H1 (cell line): ENCODE results near the gene ADAMTS8. TPM values are rescaled to one million over a fixed set of nuclear protein-coding genes. Genes with fewer than 3 reads are reported as not detected.

Experiments
- CTCF ChIA-PET: fragments of 300-600 bp; sonication (Branson Sonifier 250); formaldehyde crosslinking; loops from one replicate; lab custom pipeline; 2021; ENCODE audit not compliant: partially characterized antibody; lab: Charles Lee
- POLR2A ChIA-PET: fragments of 300-600 bp; sonication (Branson Sonifier 250); formaldehyde crosslinking; loops from one replicate; lab custom pipeline; 2021; ENCODE audit warnings: inconsistent platforms; ENCODE audit not compliant: partially characterized antibody; lab: Charles Lee
- DNase-seq, 2 experiments: peaks; one replicate each; pipeline versions ENCODE4 v3.0.0 to v3.0.0-alpha.2; 2010 to 2022; ENCODE audit warnings: low spot score in 2 of 2, low read depth in 1 of 2, mixed read lengths in 1 of 2
- FAIRE-seq: peaks from 2 replicates; lab custom pipeline; 2011; peaks lifted over from hg19 to GRCh38; lab: Jason Lieb, UNC
- H2AFZ ChIP-seq: 2 replicates; pipeline ENCODE4 v1.8.1; 2012; ENCODE audit warnings: low read length, inconsistent platforms
- H2AK5ac ChIP-seq: 2 replicates; pipeline ENCODE4 v1.6.1; 2013; ENCODE audit warnings: low read depth, low read length
- H2BK120ac ChIP-seq: replicated peaks from 2 replicates; pipeline ENCODE3; 2013; ENCODE audit warnings: low read depth, low read length, inconsistent platforms
- H2BK12ac ChIP-seq: 2 replicates; pipeline ENCODE4 v1.6.1; 2013; ENCODE audit warnings: low read depth, low read length
- H2BK15ac ChIP-seq: 2 replicates; pipeline ENCODE4 v1.6.1; 2013; ENCODE audit warnings: low read length
- H2BK20ac ChIP-seq: 2 replicates; pipeline ENCODE4 v1.6.1; 2013; ENCODE audit warnings: low read length
- H2BK5ac ChIP-seq: 2 replicates; pipeline ENCODE4 v1.6.1; 2013; ENCODE audit warnings: low read depth, low read length
- H3K14ac ChIP-seq: 2 replicates; pipeline ENCODE4 v1.6.1; 2013; ENCODE audit warnings: inconsistent platforms; ENCODE audit not compliant: insufficient read length
- H3K18ac ChIP-seq: 2 replicates; pipeline ENCODE4 v1.6.1; 2013; ENCODE audit warnings: low read length; ENCODE audit errors: extremely low read depth
- H3K23ac ChIP-seq: 2 replicates; pipeline ENCODE4 v1.6.1; 2013; ENCODE audit warnings: inconsistent platforms; ENCODE audit not compliant: insufficient read length
- H3K23me2 ChIP-seq: 2 replicates; pipeline ENCODE4 v1.6.1; 2013; ENCODE audit warnings: low read depth, low read length
- H3K27ac ChIP-seq: 2 replicates; pipeline ENCODE4 v1.6.1; 2011; ENCODE audit warnings: low read depth, low read length, inconsistent platforms
- H3K27me3 ChIP-seq, 4 experiments: replicated peaks in 1 of 4; 1 replicate in 1 of 4; 2 replicates in 3 of 4; pipeline versions ENCODE4 v1.6.1 to v1.8.1; 2011 to 2013; ENCODE audit warnings: low read length in 3 of 4, mild to moderate bottlenecking in 3 of 4, inconsistent platforms in 2 of 4, mixed read lengths in 2 of 4, moderate library complexity in 1 of 4; ENCODE audit not compliant: control insufficient read depth in 3 of 4, insufficient read depth in 3 of 4; ENCODE audit errors: extremely low read depth in 1 of 4
- H3K36me3 ChIP-seq, 4 experiments: 2 replicates each; pipeline versions ENCODE4 v1.6.1 to v1.8.1; 2011 to 2013; ENCODE audit warnings: mild to moderate bottlenecking in 4 of 4, low read length in 3 of 4, moderate library complexity in 2 of 4, control low read depth in 1 of 4, inconsistent platforms in 1 of 4; ENCODE audit not compliant: insufficient read depth in 4 of 4, control insufficient read depth in 2 of 4
- H3K4ac ChIP-seq: replicated peaks from 2 replicates; pipeline ENCODE3; 2013; ENCODE audit warnings: low read length, low read depth, mixed read lengths, inconsistent platforms; ENCODE audit not compliant: insufficient read length
- H3K4me1 ChIP-seq, 4 experiments: replicated peaks in 1 of 4; 1 replicate in 1 of 4; 2 replicates in 3 of 4; pipeline versions ENCODE4 v1.6.1 to v1.8.1; 2011 to 2013; ENCODE audit warnings: low read length in 3 of 4, inconsistent platforms in 2 of 4, mixed read lengths in 1 of 4; ENCODE audit not compliant: insufficient read depth in 4 of 4, control insufficient read depth in 3 of 4
- H3K4me2 ChIP-seq, 2 experiments: 2 replicates each; pipeline versions ENCODE4 v1.6.1 to v1.8.1; 2011 to 2013; ENCODE audit warnings: low read depth in 2 of 2, low read length in 2 of 2, control low read depth in 1 of 2, inconsistent platforms in 1 of 2, mild to moderate bottlenecking in 1 of 2; ENCODE audit not compliant: insufficient read depth in 1 of 2
- H3K4me3 ChIP-seq, 4 experiments: fragments of 200-600, 300-600 bp in 1 of 4; sonication (generic), shearing (Covaris generic), sonication (Bioruptor Twin) in 1 of 4; 2 replicates each; pipeline versions ENCODE4 v1.5.1 to v1.8.1; 2011 to 2016; ENCODE audit warnings: low read length in 4 of 4, low read depth in 3 of 4, control low read depth in 2 of 4, inconsistent platforms in 2 of 4, mild to moderate bottlenecking in 2 of 4, mixed read lengths in 1 of 4, moderate library complexity in 1 of 4; ENCODE audit not compliant: insufficient read depth in 2 of 4; ENCODE audit errors: extremely low read depth in 1 of 4
- H3K56ac ChIP-seq: replicated peaks from 2 replicates; pipeline ENCODE3; 2013; ENCODE audit warnings: low read depth, mild to moderate bottlenecking, mixed read lengths, low read length, inconsistent platforms; ENCODE audit not compliant: insufficient read length
- H3K79me1 ChIP-seq: 2 replicates; pipeline ENCODE4 v1.6.1; 2013; ENCODE audit warnings: low read depth, low read length, control low read depth
- H3K79me2 ChIP-seq, 2 experiments: 2 replicates each; pipeline versions ENCODE4 v1.6.1 to v1.8.1; 2012 to 2013; ENCODE audit warnings: low read length in 2 of 2, mild to moderate bottlenecking in 2 of 2, inconsistent platforms in 1 of 2; ENCODE audit not compliant: insufficient read depth in 2 of 2, control insufficient read depth in 1 of 2
- H3K9ac ChIP-seq, 4 experiments: replicated peaks in 1 of 4; 1 replicate in 1 of 4; 2 replicates in 3 of 4; pipeline versions ENCODE4 v1.6.1 to v1.8.1; 2011 to 2013; ENCODE audit warnings: low read depth in 3 of 4, low read length in 3 of 4, control low read depth in 2 of 4, mild to moderate bottlenecking in 2 of 4, moderate library complexity in 2 of 4, inconsistent platforms in 1 of 4; ENCODE audit errors: extremely low read depth in 1 of 4
- H3K9me3 ChIP-seq, 2 experiments: 2 replicates each; pipeline versions ENCODE4 v1.6.1 to v1.8.1; 2012 to 2013; ENCODE audit warnings: mild to moderate bottlenecking in 2 of 2, moderate library complexity in 2 of 2, control low read depth in 1 of 2, inconsistent platforms in 1 of 2, low read depth in 1 of 2, low read length in 1 of 2, mixed read lengths in 1 of 2; ENCODE audit not compliant: insufficient read depth in 2 of 2
- H4K20me1 ChIP-seq, 2 experiments: replicated peaks in 1 of 2; 2 replicates each; pipeline versions ENCODE3 to v1.8.1; 2011 to 2013; ENCODE audit warnings: inconsistent platforms in 2 of 2, low read length in 2 of 2, mild to moderate bottlenecking in 1 of 2; ENCODE audit not compliant: insufficient read depth in 2 of 2, control insufficient read depth in 1 of 2
- H4K5ac ChIP-seq: 2 replicates; pipeline ENCODE4 v1.6.1; 2013; ENCODE audit warnings: low read length, low read depth, mixed read lengths, inconsistent platforms; ENCODE audit not compliant: insufficient read length
- H4K8ac ChIP-seq: 2 replicates; pipeline ENCODE4 v1.8.0; 2013; ENCODE audit warnings: mild to moderate bottlenecking, moderate library complexity, low read length, inconsistent platforms; ENCODE audit not compliant: insufficient read depth; ENCODE audit errors: extremely low read depth
- H4K91ac ChIP-seq: replicated peaks from 2 replicates; pipeline ENCODE3; 2013; ENCODE audit warnings: low read length, mixed read lengths, inconsistent platforms; ENCODE audit not compliant: insufficient read length
- EZH2 ChIP-seq: fragments of 200-600 bp; sonication (generic); IDR thresholded peaks from 2 replicates; pipeline ENCODE4 v1.7.1; 2012; ENCODE audit warnings: low read depth, mild to moderate bottlenecking, moderate library complexity, low read length, inconsistent platforms; ENCODE audit not compliant: severe bottlenecking
- KDM4A ChIP-seq: IDR thresholded peaks from one replicate; pipeline ENCODE4 v1.7.1; 2012; ENCODE audit warnings: low read depth, mild to moderate bottlenecking, moderate library complexity, low read length, inconsistent platforms; ENCODE audit not compliant: severe bottlenecking
- RAD21 ChIP-seq, 2 experiments: IDR thresholded peaks in 1 of 2; conservative IDR thresholded peaks in 1 of 2; 2 replicates each; pipeline ENCODE4 v1.6.1; 2011; ENCODE audit warnings: low read depth in 2 of 2, low read length in 2 of 2, improper control_type of control experiment in 1 of 2, inconsistent platforms in 1 of 2, mild to moderate bottlenecking in 1 of 2, moderate library complexity in 1 of 2
- RNF2 ChIP-seq: fragments of 200-900, 300-1000 bp; sonication (generic); IDR thresholded peaks from 2 replicates; pipeline ENCODE4 v1.7.1; 2016; ENCODE audit warnings: borderline replicate concordance, low read depth, mild to moderate bottlenecking, antibody characterized with exemption, low read length; ENCODE audit not compliant: poor library complexity, severe bottlenecking; ENCODE audit errors: missing control alignments
- SUZ12 ChIP-seq: fragments of 200-600 bp; sonication (generic); IDR thresholded peaks from 2 replicates; pipeline ENCODE4 v1.6.1; 2012; ENCODE audit warnings: mild to moderate bottlenecking, inconsistent platforms, low read length, moderate library complexity, mixed read lengths
- WGBS, 2 experiments: shearing (Covaris generic) in 1 of 2; methylation state at CpG; one replicate each; pipeline versions ENCODE4 v1.1.6 to v1.1.7; 2013 to 2015; ENCODE audit warnings: low lambda C conversion rate in 2 of 2, mixed read lengths in 2 of 2, inconsistent platforms in 1 of 2, low coverage in 1 of 2, missing lambda C conversion rate in 1 of 2; ENCODE audit not compliant: insufficient replicate concordance in 2 of 2, insufficient coverage in 1 of 2, insufficient read length in 1 of 2; ENCODE audit errors: extremely low coverage in 1 of 2, missing lambda C conversion rate in 1 of 2; 5-methylcytosine and 5-hydroxymethylcytosine counted together
- polyA plus RNA-seq, 7 experiments: library from polyadenylated mRNA; depleted of rRNA in 3 of 7; stranded (reverse) in 5 of 7; unstranded in 2 of 7; fragments of >200 nt in 5 of 7; fragments of 200-250 nt in 2 of 7; gene quantifications; 1 replicate in 5 of 7; 2 replicates in 1 of 7; 4 replicates in 1 of 7; pipeline versions ENCODE4 v1.2.1 to v1.2.3, GENCODE V29; 2011 to 2013; ENCODE audit warnings: missing spikeins in 2 of 7, mixed read lengths in 2 of 7
- total RNA-seq: library from RNA; stranded (reverse); fragmentation: NEBNext Ultra II Directional; extraction: Animal tissue kit (Norgen Biotek cat#: 25700); gene quantifications from 2 replicates; pipeline ENCODE4 v1.2.1, GENCODE V29; 2021

The ADAMTS8 gene
- total and polyA plus RNA-seq, 2 of the 8 experiments (the other 6 are each of a cell fraction or from before 2014, with no cell fraction given), result 9.3 to 16.6 TPM

- Histone ChIP-seq H3K4me1 (peaks cover 0 to 9% (median 6%) of the 10 kb centered on the region in 4 experiments; a peak in 6 of 7 replicates), H3K56ac (no peak overlapping the region), H4K8ac (no peak overlapping the region), H3K4ac (no peak overlapping the region), H3K27me3 (peaks cover 9 to 63% (median 44%) of the 10 kb centered on the region in 4 experiments), H2BK20ac (no peak overlapping the region), H3K18ac (peak overlapping the region; percentile 24; the same call in 1 of the 2 replicates), H3K79me2 (no peaks in the 10 kb centered on the region), H3K4me3 (peak overlapping the region; percentile 49 to 72 (median 54)), H3K9me3 (no peaks in the 10 kb centered on the region), H3K9ac (peak overlapping the region in 1 of 4 experiments; percentile 14; a peak in 2 of 7 replicates), H3K23ac (no peak overlapping the region), H3K4me2 (peak overlapping the region; percentile 90 to 99), H2BK120ac (no peak overlapping the region), H3K27ac (no peak overlapping the region), H4K91ac (no peak overlapping the region), H2BK12ac (0 out of 2 replicates have a peak overlapping the region, but pooled peaks have one; percentile 3), H2AFZ (peak overlapping the region; percentile 90), H3K36me3 (no peaks in the 10 kb centered on the region), H2BK15ac (peak overlapping the region; percentile 40; the same call in 1 of the 2 replicates), H2AK5ac (no peak overlapping the region), H3K79me1 (no peaks in the 10 kb centered on the region; the same call in 1 of the 2 replicates), H3K14ac (no peak overlapping the region), H2BK5ac (no peak overlapping the region), H4K5ac (no peak overlapping the region), H4K20me1 (peaks cover 3 to 4% of the 10 kb centered on the region in 2 experiments), H3K23me2 (peaks cover 16% of the 10 kb centered on the region)
- POLR2A ChIA-PET, result no interaction called here
- DNase-seq, result peak in 1 of 2 experiments; percentile 73
- TF ChIP-seq KDM4A (peak; percentile 94), RAD21 (IDR thresholded peaks at IDR 0.05 in 1 of 2, conservative IDR thresholded peaks at IDR 0.05 in 1 of 2; ENCODE audit: low read depth in 2 of 2, low read length in 2 of 2) (no peak), EZH2 (peak; percentile 75), SUZ12 (peak; percentile 83), RNF2 (peak; percentile 62)
- CTCF ChIA-PET, result interaction anchor here (0.7 to 9.0 kb wide), 21 partner anchors 8 to 420 kb away, joined by 3 to 83 read pairs (median 5); no protein-coding TSS in a partner anchor
- no peak for FAIRE-seq
- 6% methylated on average over 59 of the region's 64 CpGs; no CpG with 5 or more reads in 1 of the 2 experiments for WGBS, 2 experiments
These were observed 21.0 kb upstream of the ADAMTS8 start for GRCh38 chr11:130449310-130449990.
